Measurements from ENCODE around the gene PRTN3. TPM values are rescaled to one million over a fixed set of nuclear protein-coding genes. Genes with fewer than 3 reads are reported as not detected.
"Not testable (repeated sequence)": the region's sequence is repeated elsewhere in the genome, so short reads cannot be mapped to it uniquely, and the experiment has no call there.

Gene PRTN3
- total RNA-seq, 1 experiment from 2014 or later, result not detected

DNA sequence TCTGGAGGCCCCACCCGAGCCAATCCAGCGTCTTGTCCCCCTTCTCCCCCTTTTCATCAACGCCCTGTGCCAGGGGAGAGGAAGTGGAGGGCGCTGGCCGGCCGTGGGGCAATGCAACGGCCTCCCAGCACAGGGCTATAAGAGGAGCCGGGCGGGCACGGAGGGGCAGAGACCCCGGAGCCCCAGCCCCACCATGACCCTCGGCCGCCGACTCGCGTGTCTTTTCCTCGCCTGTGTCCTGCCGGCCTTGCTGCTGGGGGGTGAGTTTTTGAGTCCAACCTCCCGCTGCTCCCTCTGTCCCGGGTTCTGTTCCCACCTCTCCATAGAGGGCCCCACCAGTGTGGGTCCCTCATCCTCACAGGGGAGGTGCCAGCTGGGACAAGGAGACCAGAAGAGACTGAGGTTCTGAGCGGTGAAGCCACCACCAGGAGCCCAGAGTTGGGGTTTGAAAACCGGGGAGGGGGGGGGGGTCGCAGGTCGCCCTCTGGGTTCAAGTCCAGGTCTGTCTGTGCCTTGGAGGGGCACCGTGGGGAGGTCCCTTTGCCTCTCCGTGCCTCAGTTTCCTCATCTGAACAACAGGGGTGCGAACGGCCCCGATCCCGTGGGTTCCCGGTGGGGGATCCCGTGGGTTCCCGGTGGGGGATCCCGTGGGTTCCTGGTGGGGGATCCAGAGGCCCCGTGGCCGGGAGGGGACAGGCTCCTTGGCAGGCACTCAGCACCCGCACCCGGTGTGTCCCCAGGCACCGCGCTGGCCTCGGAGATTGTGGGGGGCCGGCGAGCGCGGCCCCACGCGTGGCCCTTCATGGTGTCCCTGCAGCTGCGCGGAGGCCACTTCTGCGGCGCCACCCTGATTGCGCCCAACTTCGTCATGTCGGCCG is 11.6 kb downstream of the PRTN3 start, which contains the start of gene ELANE:
Gene ELANE, plus strand, starts transcription at position 168 of the 878 bp plus-strand sequence. Its CDS starts 26 bp downstream, at position 194.
- Mint-ChIP-seq H3K9me3 (ENCODE audit: low read depth, unreplicated experiment) (no peaks in the 10 kb centered on the region), H3K4me3 (ENCODE audit: low read depth, unreplicated experiment) (no peak within 1 kb of the TSS), H3K36me3 (ENCODE audit: insufficient read depth, unreplicated experiment) (no peaks in the 10 kb centered on the region), H3K4me1 (ENCODE audit: low read depth, unreplicated experiment) (peaks cover 4% of the 10 kb centered on the region), H3K27ac (ENCODE audit: unreplicated experiment) (no peak within 1 kb of the TSS), H3K27me3 (ENCODE audit: unreplicated experiment) (peaks cover 24% of the 10 kb centered on the region)
- no TSS peak for BruUV-seq (replicated peaks)
- TF ChIP-seq, protein P1, sequence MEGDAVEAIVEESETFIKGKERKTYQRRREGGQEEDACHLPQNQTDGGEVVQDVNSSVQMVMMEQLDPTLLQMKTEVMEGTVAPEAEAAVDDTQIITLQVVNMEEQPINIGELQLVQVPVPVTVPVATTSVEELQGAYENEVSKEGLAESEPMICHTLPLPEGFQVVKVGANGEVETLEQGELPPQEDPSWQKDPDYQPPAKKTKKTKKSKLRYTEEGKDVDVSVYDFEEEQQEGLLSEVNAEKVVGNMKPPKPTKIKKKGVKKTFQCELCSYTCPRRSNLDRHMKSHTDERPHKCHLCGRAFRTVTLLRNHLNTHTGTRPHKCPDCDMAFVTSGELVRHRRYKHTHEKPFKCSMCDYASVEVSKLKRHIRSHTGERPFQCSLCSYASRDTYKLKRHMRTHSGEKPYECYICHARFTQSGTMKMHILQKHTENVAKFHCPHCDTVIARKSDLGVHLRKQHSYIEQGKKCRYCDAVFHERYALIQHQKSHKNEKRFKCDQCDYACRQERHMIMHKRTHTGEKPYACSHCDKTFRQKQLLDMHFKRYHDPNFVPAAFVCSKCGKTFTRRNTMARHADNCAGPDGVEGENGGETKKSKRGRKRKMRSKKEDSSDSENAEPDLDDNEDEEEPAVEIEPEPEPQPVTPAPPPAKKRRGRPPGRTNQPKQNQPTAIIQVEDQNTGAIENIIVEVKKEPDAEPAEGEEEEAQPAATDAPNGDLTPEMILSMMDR (IDR thresholded peaks at IDR 0.05; ENCODE audit: unreplicated experiment), result no peak
- DNase-seq, result no peak
- CTCF ChIA-PET, result no interaction called here
- intact Hi-C loops (cut with micrococcal nuclease; ENCODE audit: unreplicated experiment), result no loop called here

DNA sequence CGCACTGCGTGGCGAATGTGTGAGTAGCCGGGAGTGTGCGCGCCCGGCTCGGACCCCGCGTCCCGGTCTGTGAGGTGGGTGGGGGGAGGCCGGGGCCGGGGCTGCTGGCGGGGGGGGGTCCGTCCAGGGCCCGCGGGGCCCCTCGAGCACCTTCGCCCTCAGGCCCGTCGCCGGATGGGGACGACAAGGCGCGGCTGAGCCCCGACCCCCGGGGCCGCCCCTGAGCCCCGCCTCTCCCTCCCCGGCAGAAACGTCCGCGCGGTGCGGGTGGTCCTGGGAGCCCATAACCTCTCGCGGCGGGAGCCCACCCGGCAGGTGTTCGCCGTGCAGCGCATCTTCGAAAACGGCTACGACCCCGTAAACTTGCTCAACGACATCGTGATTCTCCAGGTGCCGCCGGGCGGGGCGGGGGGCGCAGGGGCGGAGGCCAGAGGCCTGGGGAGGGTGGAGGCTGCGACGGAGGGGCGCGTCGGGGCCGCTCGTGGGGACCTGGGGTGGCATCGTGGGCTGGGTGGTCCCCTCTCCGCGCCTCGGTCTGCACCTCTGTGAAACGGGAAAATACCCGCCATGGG is 12.3 kb downstream of the PRTN3 start:
- no TSS peak for BruUV-seq (replicated peaks)
- Mint-ChIP-seq H3K9me3 (ENCODE audit: low read depth, unreplicated experiment) (no peaks in the 10 kb centered on the region), H3K4me3 (ENCODE audit: low read depth, unreplicated experiment) (no peak overlapping the region), H3K27ac (ENCODE audit: unreplicated experiment) (no peak overlapping the region), H3K4me1 (ENCODE audit: low read depth, unreplicated experiment) (no peaks in the 10 kb centered on the region), H3K27me3 (ENCODE audit: unreplicated experiment) (peaks cover 17% of the 10 kb centered on the region), H3K36me3 (ENCODE audit: insufficient read depth, unreplicated experiment) (no peaks in the 10 kb centered on the region)
- TF ChIP-seq, protein P1 (IDR thresholded peaks at IDR 0.05; ENCODE audit: unreplicated experiment), result no peak
- intact Hi-C loops (cut with micrococcal nuclease; ENCODE audit: unreplicated experiment), result no loop called here
- CTCF ChIA-PET, result no interaction called here
- DNase-seq, result no peak

DNA sequence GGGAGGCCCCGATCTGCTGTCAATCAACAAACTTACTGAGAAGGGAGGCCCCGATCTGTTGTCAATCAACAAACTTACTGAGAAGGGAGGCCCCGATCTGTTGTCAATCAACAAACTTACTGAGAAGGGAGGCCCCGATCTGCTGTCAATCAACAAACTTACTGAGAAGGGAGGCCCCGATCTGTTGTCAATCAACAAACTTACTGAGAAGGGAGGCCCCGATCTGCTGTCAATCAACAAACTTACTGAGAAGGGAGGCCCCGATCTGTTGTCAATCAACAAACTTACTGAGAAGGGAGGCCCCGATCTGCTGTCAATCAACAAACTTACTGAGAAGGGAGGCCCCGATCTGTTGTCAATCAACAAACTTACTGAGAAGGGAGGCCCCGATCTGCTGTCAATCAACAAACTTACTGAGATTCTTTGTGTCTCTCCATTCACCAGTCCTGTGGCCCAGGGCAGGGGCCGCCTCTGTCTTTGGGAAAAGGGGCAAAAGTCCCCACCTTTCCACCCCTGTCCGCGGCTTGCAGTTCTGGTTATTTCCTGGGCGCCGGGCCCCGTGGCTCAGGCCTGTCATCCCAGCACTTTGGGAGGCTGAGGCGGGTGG is 12.9 kb downstream of the PRTN3 start:
- BruUV-seq (replicated peaks); H3K9me3 Mint-ChIP-seq (ENCODE audit: low read depth, unreplicated experiment); intact Hi-C loops (cut with micrococcal nuclease; ENCODE audit: unreplicated experiment); DNase-seq; CTCF ChIA-PET; H3K4me3 Mint-ChIP-seq (ENCODE audit: low read depth, unreplicated experiment); H3K4me1 Mint-ChIP-seq (ENCODE audit: low read depth, unreplicated experiment); H3K27ac Mint-ChIP-seq (ENCODE audit: unreplicated experiment); H3K36me3 Mint-ChIP-seq (ENCODE audit: insufficient read depth, unreplicated experiment): not testable (repeated sequence)
- H3K27me3 Mint-ChIP-seq (ENCODE audit: unreplicated experiment), result peaks cover 10% of the 10 kb centered on the region

DNA sequence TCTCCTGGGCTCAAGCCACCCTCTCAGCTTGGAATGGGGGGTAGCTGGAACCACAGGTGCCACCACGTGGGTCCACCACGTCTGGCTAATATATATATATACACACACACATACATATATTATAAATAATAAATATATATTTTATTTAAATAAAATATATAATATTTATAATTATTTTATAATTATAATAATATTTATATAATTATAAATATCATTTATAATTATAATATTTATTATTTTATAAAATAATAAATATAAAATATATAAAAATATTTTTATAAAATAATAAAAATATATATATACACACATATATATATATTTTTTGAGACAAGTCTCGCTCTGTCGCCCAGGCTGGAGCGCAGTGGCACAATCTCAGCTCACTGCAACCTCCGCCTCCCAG is 13.8 kb downstream of the PRTN3 start:
- no peaks in the 10 kb centered on the region for H3K9me3 Mint-ChIP-seq (ENCODE audit: low read depth, unreplicated experiment)
- no peak for DNase-seq
- no peak overlapping the region for H3K27ac Mint-ChIP-seq (ENCODE audit: unreplicated experiment)
- TF ChIP-seq, protein P1 (IDR thresholded peaks at IDR 0.05; ENCODE audit: unreplicated experiment), result no peak
- H3K4me3 Mint-ChIP-seq (ENCODE audit: low read depth, unreplicated experiment), result no peak overlapping the region
- CTCF ChIA-PET, result no interaction called here
- intact Hi-C loops (cut with micrococcal nuclease; ENCODE audit: unreplicated experiment), result no loop called here
- BruUV-seq (replicated peaks), result no TSS peak
- H3K27me3 Mint-ChIP-seq (ENCODE audit: unreplicated experiment), result peaks cover 8% of the 10 kb centered on the region
- no peaks in the 10 kb centered on the region for H3K4me1 Mint-ChIP-seq (ENCODE audit: low read depth, unreplicated experiment)
- H3K36me3 Mint-ChIP-seq (ENCODE audit: insufficient read depth, unreplicated experiment), result peaks cover under 1% of the 10 kb centered on the region

Measured in Calu3 (cell line).